ENCODE results near the gene RALGPS2.

Gene RALGPS2

DNA sequence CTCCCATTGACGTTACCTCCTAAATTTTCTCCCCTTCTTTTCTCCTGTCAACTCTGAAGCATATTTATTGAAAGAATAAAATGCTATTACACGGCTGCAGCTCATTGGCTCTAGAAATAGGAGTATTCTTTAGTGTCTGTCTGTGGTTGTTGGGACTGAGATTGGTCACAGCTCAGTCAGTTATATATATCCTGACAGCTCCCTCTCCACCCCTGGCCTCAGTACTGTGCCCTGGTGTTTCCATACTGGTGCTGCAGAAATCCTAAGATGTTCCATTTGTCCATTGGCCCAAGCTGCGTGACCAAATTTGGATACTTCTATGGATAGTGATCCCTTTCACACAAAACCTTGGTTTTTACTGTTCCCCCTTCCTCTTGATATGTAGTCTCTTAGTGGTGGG lies 67.3 kb downstream of the RALGPS2 start:
- H3K36me3 ChIP-seq (replicated peaks; ENCODE audit: low read depth, low read length) = no peaks in the 10 kb centered on the region
- no peak overlapping the region for H2AFZ ChIP-seq (ENCODE audit: low read depth, low read length)
- no peaks in the 10 kb centered on the region for H4K20me1 ChIP-seq (ENCODE audit: insufficient read depth, low read length)

DNA sequence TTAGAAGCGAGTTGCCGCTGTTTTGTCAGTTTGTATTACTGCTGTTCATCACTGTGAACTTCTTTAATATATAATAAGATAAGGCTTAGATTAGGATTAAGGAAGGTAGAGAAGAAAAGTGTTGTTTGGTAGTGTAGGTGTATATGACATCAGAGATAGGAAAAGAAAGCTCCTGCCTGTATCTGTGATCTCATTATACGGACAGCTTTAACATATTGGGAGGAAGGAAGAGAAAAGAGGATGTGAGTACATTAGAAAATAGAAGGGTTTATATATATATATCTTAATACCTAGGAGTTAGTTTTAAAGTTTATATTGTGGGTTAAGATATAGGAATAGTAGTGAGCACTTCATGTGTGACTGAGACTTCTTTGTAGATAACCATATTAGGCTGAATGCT lies 71.0 kb downstream of the RALGPS2 start:
- 0 out of 2 replicates have a peak, but pooled peaks cover 7% of the 10 kb centered on the region for H3K9me3 ChIP-seq (ENCODE audit: insufficient read depth, low read length)
- H3K79me2 ChIP-seq (ENCODE audit: low read length) = no peaks in the 10 kb centered on the region
- no peak overlapping the region for H3K4me2 ChIP-seq (ENCODE audit: low read length)
- H3K9ac ChIP-seq (ENCODE audit: low read length) = no peak overlapping the region
- peaks cover 7% of the 10 kb centered on the region; the same call in 1 of the 2 replicates for H3K4me1 ChIP-seq (ENCODE audit: low read length)
- no peak overlapping the region for H3K4me3 ChIP-seq (ENCODE audit: low read length)
- no peaks in the 10 kb centered on the region for H4K20me1 ChIP-seq (ENCODE audit: insufficient read depth, low read length)
- TF ChIP-seq, protein P1, sequence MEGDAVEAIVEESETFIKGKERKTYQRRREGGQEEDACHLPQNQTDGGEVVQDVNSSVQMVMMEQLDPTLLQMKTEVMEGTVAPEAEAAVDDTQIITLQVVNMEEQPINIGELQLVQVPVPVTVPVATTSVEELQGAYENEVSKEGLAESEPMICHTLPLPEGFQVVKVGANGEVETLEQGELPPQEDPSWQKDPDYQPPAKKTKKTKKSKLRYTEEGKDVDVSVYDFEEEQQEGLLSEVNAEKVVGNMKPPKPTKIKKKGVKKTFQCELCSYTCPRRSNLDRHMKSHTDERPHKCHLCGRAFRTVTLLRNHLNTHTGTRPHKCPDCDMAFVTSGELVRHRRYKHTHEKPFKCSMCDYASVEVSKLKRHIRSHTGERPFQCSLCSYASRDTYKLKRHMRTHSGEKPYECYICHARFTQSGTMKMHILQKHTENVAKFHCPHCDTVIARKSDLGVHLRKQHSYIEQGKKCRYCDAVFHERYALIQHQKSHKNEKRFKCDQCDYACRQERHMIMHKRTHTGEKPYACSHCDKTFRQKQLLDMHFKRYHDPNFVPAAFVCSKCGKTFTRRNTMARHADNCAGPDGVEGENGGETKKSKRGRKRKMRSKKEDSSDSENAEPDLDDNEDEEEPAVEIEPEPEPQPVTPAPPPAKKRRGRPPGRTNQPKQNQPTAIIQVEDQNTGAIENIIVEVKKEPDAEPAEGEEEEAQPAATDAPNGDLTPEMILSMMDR (IDR thresholded peaks at IDR 0.05; ENCODE audit: low read depth, low read length) = no peak
- no peak for TF ChIP-seq EZH2phosphoT487 (IDR thresholded peaks at IDR 0.05; ENCODE audit: low read depth)
- peaks cover 7% of the 10 kb centered on the region for H3K36me3 ChIP-seq (replicated peaks; ENCODE audit: low read depth, low read length)
- no peaks in the 10 kb centered on the region for H3K27me3 ChIP-seq (ENCODE audit: low read depth, low read length)
- no peak overlapping the region for H3K27ac ChIP-seq (ENCODE audit: low read length)
- no peak overlapping the region for H2AFZ ChIP-seq (ENCODE audit: low read depth, low read length)

More for the DNA sequence above, 67.3 kb downstream of the RALGPS2 start:
- no peak overlapping the region for H3K4me2 ChIP-seq (ENCODE audit: low read length)
- no peaks in the 10 kb centered on the region for H3K79me2 ChIP-seq (ENCODE audit: low read length)
- no peaks in the 10 kb centered on the region for H3K9me3 ChIP-seq (ENCODE audit: insufficient read depth, low read length)
- H3K4me3 ChIP-seq (ENCODE audit: low read length) = no peak overlapping the region
- H3K27me3 ChIP-seq (ENCODE audit: low read depth, low read length) = no peaks in the 10 kb centered on the region
- peaks cover 7% of the 10 kb centered on the region; the same call in 1 of the 2 replicates for H3K4me1 ChIP-seq (ENCODE audit: low read length)
- no peak overlapping the region for H3K9ac ChIP-seq (ENCODE audit: low read length)
- TF ChIP-seq, protein P1 (IDR thresholded peaks at IDR 0.05; ENCODE audit: low read depth, low read length) = no peak
- TF ChIP-seq EZH2phosphoT487 (IDR thresholded peaks at IDR 0.05; ENCODE audit: low read depth) = no peak
- H3K27ac ChIP-seq (ENCODE audit: low read length) = no peak overlapping the region

DNA sequence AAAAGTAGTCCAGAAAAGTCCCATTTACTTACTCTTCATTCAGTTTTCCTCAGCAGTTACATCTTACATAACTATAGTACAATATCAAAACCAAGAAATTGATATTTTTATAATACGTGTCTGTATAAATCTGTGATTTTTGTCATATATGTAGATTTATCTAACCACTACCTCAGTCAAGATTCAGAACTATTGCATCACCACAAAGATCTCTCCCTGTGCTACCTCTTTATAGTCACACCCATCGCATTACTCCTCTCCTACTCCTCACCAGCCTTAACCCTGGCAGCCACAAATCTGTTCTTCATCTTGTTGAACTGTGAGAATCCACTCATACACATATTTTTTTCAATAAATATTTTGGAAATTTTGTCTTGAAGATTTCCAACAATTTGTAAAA lies 72.5 kb downstream of the RALGPS2 start:
- peaks cover 7% of the 10 kb centered on the region; the same call in 1 of the 2 replicates for H3K4me1 ChIP-seq (ENCODE audit: low read length)

DNA sequence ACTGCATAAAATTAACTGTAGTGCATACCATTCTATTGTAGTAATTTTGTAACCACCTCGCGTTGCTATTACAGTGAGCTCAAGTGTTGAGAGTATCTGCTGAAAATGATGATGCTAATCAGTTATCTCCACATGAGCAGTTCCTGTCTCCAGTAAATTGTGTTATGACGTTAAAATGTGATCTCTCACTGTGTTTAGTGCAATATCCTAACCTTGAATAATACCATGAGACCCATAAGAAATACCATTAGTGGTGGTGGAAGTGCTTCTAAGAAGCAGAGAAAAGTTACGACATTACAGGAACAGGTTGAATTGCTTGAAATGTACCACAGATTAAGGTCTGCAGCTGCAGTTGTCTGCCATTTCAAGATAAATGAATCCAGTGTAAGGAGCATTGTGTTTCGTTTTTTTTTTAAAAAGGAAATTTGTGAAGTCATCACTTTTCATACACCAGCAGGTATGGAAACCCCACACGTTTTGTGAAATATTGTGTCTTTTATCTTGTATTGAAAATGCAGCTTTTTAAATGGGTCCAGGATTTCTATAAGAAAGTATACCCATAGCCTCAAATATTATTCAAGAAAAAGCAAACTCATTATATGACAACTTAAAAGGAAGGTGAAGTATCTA lies 73.3 kb downstream of the RALGPS2 start:
- 0 out of 2 replicates have a peak, but pooled peaks cover 7% of the 10 kb centered on the region for H3K9me3 ChIP-seq (ENCODE audit: insufficient read depth, low read length)
- H3K4me3 ChIP-seq (ENCODE audit: low read length) = no peak overlapping the region
- H3K79me2 ChIP-seq (ENCODE audit: low read length) = no peaks in the 10 kb centered on the region
- H4K20me1 ChIP-seq (ENCODE audit: insufficient read depth, low read length) = no peaks in the 10 kb centered on the region
- H2AFZ ChIP-seq (ENCODE audit: low read depth, low read length) = no peak overlapping the region
- peaks cover 7% of the 10 kb centered on the region; the same call in 1 of the 2 replicates for H3K4me1 ChIP-seq (ENCODE audit: low read length)
- no peak overlapping the region for H3K4me2 ChIP-seq (ENCODE audit: low read length)
- H3K9ac ChIP-seq (ENCODE audit: low read length) = no peak overlapping the region
- TF ChIP-seq EZH2phosphoT487 (IDR thresholded peaks at IDR 0.05; ENCODE audit: low read depth) = no peak
- TF ChIP-seq, protein P1 (IDR thresholded peaks at IDR 0.05; ENCODE audit: low read depth, low read length) = no peak
- no peaks in the 10 kb centered on the region for H3K27me3 ChIP-seq (ENCODE audit: low read depth, low read length)
- peaks cover 7% of the 10 kb centered on the region for H3K36me3 ChIP-seq (replicated peaks; ENCODE audit: low read depth, low read length)
- no peak overlapping the region for H3K27ac ChIP-seq (ENCODE audit: low read length)

More for the DNA sequence above, 72.5 kb downstream of the RALGPS2 start:
- H3K9ac ChIP-seq (ENCODE audit: low read length) = no peak overlapping the region
- TF ChIP-seq, protein P1 (IDR thresholded peaks at IDR 0.05; ENCODE audit: low read depth, low read length) = no peak
- TF ChIP-seq EZH2phosphoT487 (IDR thresholded peaks at IDR 0.05; ENCODE audit: low read depth) = no peak
- H3K9me3 ChIP-seq (ENCODE audit: insufficient read depth, low read length) = 0 out of 2 replicates have a peak, but pooled peaks cover 7% of the 10 kb centered on the region
- peaks cover 7% of the 10 kb centered on the region for H3K36me3 ChIP-seq (replicated peaks; ENCODE audit: low read depth, low read length)
- H3K79me2 ChIP-seq (ENCODE audit: low read length) = no peaks in the 10 kb centered on the region
- H4K20me1 ChIP-seq (ENCODE audit: insufficient read depth, low read length) = no peaks in the 10 kb centered on the region
- H3K4me2 ChIP-seq (ENCODE audit: low read length) = no peak overlapping the region
- no peak overlapping the region for H2AFZ ChIP-seq (ENCODE audit: low read depth, low read length)
- H3K27ac ChIP-seq (ENCODE audit: low read length) = no peak overlapping the region
- H3K4me3 ChIP-seq (ENCODE audit: low read length) = no peak overlapping the region
- H3K27me3 ChIP-seq (ENCODE audit: low read depth, low read length) = no peaks in the 10 kb centered on the region

Data from OCI-LY3 (cell line).